ENCODE results near the gene RPTOR. TPM values are rescaled to one million over a fixed set of nuclear protein-coding genes. Genes with fewer than 3 reads are reported as not detected.

The RPTOR gene
- polyA plus RNA-seq, 1 of the 3 experiments (the other 2 are of a cell fraction), result 14.9 TPM

GRCh38 chr17:80663781-80664206 is 119.2 kb downstream of the RPTOR start (continued):
- TF ChIP-seq IRF3 (IDR thresholded peaks at IDR 0.05; ENCODE audit: low read depth, low read length) (no peak), RAD21 (IDR thresholded peaks at IDR 0.05; ENCODE audit: low read length) (no peak), POLR2AphosphoS5 (IDR thresholded peaks at IDR 0.05; ENCODE audit: low read depth, low read length) (no peak), NFIC (IDR thresholded peaks at IDR 0.05; ENCODE audit: borderline replicate concordance) (no peak), RFX5 (IDR thresholded peaks at IDR 0.05; ENCODE audit: low read length) (no peak), NRF1 (IDR thresholded peaks at IDR 0.05; ENCODE audit: low read depth, low read length) (no peak), SMC3 (IDR thresholded peaks at IDR 0.05; ENCODE audit: low read depth, low read length) (no peak), SIN3A (IDR thresholded peaks at IDR 0.05; ENCODE audit: borderline replicate concordance, low read depth, low read length) (no peak), CHD2 (IDR thresholded peaks at IDR 0.05; ENCODE audit: low read length, partially characterized antibody) (no peak)

DNA sequence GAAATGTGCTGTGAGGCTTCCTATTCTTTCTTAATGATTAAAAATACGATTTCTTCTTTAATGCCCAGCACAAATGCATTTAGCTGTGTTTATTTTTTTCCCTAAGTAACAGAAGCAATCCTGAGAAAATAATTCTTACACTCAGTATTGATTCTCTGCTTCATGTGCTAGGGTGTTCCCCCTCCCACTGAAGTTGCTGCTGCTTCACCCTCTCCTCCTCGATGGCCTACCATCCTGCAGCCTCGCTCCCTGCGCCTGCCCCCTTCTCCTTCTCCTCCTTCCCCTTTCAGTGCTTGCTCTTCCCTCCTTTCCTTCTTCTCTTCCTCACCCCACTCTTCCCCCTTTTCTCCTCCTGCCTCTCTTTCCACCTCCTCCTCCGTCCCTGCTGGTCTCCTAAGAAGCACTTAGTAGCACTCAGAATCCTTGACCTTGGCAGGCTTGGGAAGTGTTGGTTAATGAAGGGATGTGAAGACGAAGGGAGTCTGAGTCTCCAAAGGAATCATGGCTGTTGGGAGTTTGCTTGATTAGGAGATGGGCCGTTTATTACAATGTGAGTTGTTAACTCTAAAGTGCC is 119.7 kb downstream of the RPTOR start:
- DNase-seq, result no peak
- Histone ChIP-seq H3K79me2 (ENCODE audit: insufficient read depth) (peaks cover 31% of the 10 kb centered on the region), H3K9ac (no peak overlapping the region), H4K20me1 (ENCODE audit: insufficient read depth) (peaks cover 16% of the 10 kb centered on the region), H3K27ac (ENCODE audit: low read depth in 2 of 2, low read length in 1 of 2) (no peak overlapping the region), H3K27me3 (ENCODE audit: insufficient read depth) (no peaks in the 10 kb centered on the region), H3K36me3 (replicated peaks in 1 of 2; ENCODE audit: control insufficient read depth in 1 of 2, insufficient read depth in 2 of 2, low read length in 1 of 2) (no peaks in the 10 kb centered on the region), H3K4me2 (no peak overlapping the region), H3K4me3 (ENCODE audit: low read depth in 2 of 2, low read length in 1 of 2) (no peak overlapping the region), H3K9me3 (no peaks in the 10 kb centered on the region), H2AFZ (ENCODE audit: low read depth) (no peak overlapping the region), H3K9me2 (no peaks in the 10 kb centered on the region), H3F3A (replicated peaks; ENCODE audit: insufficient read depth) (no peaks in the 10 kb centered on the region), H3K4me1 (ENCODE audit: control insufficient read depth in 1 of 2, insufficient read depth in 2 of 2, low read depth in 1 of 2, low read length in 1 of 2) (peaks cover 0 to 16% of the 10 kb centered on the region in 2 experiments; a peak in 1 of 4 replicates)
- 79% methylated on average over 7 of the region's 7 CpGs for WGBS (ENCODE audit: low lambda C conversion rate)
- CTCF ChIA-PET, result interaction anchor here (2.6 kb wide), 1 partner anchor 14 kb away, joined by 7 read pairs; no protein-coding TSS in a partner anchor
- POLR2A ChIA-PET, result no interaction called here
- no peak for TF ChIP-seq JUND (IDR thresholded peaks at IDR 0.05)
- TF ChIP-seq TCF12 (IDR thresholded peaks at IDR 0.05), result no peak
- no peak for TF ChIP-seq FOXJ3 (CRISPR knock-in tag; IDR thresholded peaks at IDR 0.05)
- no peak for TF ChIP-seq SMC3 (IDR thresholded peaks at IDR 0.05; ENCODE audit: low read depth, low read length)
- no peak for TF ChIP-seq YY1 (IDR thresholded peaks at IDR 0.05; ENCODE audit: low read depth)
- TF ChIP-seq REST (IDR thresholded peaks at IDR 0.05; ENCODE audit: low read depth, low read length), result no peak
- no peak for TF ChIP-seq RCOR1 (IDR thresholded peaks at IDR 0.05; ENCODE audit: low read length)
- no peak for TF ChIP-seq TAF1 (IDR thresholded peaks at IDR 0.05; ENCODE audit: borderline replicate concordance, low read depth, low read length)
- TF ChIP-seq, protein P1, sequence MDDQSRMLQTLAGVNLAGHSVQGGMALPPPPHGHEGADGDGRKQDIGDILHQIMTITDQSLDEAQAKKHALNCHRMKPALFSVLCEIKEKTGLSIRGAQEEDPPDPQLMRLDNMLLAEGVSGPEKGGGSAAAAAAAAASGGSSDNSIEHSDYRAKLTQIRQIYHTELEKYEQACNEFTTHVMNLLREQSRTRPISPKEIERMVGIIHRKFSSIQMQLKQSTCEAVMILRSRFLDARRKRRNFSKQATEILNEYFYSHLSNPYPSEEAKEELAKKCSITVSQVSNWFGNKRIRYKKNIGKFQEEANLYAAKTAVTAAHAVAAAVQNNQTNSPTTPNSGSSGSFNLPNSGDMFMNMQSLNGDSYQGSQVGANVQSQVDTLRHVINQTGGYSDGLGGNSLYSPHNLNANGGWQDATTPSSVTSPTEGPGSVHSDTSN (IDR thresholded peaks at IDR 0.05), result no peak
- no peak for TF ChIP-seq FOSL2 (IDR thresholded peaks at IDR 0.05; ENCODE audit: borderline replicate concordance, low read depth)
- TF ChIP-seq USF2 (IDR thresholded peaks at IDR 0.05; ENCODE audit: borderline replicate concordance, low read depth, low read length), result no peak
- TF ChIP-seq ELF1 (IDR thresholded peaks at IDR 0.05), result no peak
